ENCODE results near the gene STXBP4.

The STXBP4 gene

DNA sequence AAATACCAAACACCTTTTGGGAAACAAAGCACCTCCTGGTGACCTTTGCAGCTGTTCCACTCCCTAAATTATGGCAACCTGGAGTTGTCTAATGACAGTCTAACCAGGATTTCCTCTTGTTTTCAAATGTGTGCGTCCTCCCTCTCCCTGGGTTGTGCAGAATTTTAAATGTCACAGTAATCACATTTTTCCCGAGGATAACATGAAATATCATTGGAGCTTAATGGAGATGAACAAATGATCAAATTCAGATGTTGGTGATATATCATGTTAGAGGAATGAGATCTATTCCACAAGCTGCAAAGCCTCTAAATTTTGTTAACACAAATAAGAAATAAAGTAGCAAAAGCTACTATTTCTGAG, 209.3 kb downstream of the STXBP4 start:
- TF ChIP-seq, protein P1, sequence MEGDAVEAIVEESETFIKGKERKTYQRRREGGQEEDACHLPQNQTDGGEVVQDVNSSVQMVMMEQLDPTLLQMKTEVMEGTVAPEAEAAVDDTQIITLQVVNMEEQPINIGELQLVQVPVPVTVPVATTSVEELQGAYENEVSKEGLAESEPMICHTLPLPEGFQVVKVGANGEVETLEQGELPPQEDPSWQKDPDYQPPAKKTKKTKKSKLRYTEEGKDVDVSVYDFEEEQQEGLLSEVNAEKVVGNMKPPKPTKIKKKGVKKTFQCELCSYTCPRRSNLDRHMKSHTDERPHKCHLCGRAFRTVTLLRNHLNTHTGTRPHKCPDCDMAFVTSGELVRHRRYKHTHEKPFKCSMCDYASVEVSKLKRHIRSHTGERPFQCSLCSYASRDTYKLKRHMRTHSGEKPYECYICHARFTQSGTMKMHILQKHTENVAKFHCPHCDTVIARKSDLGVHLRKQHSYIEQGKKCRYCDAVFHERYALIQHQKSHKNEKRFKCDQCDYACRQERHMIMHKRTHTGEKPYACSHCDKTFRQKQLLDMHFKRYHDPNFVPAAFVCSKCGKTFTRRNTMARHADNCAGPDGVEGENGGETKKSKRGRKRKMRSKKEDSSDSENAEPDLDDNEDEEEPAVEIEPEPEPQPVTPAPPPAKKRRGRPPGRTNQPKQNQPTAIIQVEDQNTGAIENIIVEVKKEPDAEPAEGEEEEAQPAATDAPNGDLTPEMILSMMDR (IDR thresholded peaks at IDR 0.05; ENCODE audit: insufficient read depth, low read depth, low read length, missing control alignments): no peak
- DNase-seq (ENCODE audit: low read depth): no peak
- H3K4me3 ChIP-seq (ENCODE audit: low read length): no peak overlapping the region

- DNase-seq (ENCODE audit: low read depth): no peak
- TF ChIP-seq, protein P1 (IDR thresholded peaks at IDR 0.05; ENCODE audit: insufficient read depth, low read depth, low read length, missing control alignments): no peak
- H3K4me3 ChIP-seq (ENCODE audit: low read length): no peak overlapping the region
These were observed 218.6 kb downstream of the STXBP4 start for GRCh38 chr17:55186937-55187770.

- DNase-seq (ENCODE audit: low read depth): no peak
- no peak overlapping the region for H3K4me3 ChIP-seq (ENCODE audit: low read length)
- TF ChIP-seq, protein P1 (IDR thresholded peaks at IDR 0.05; ENCODE audit: insufficient read depth, low read depth, low read length, missing control alignments): no peak
These were observed 222.2 kb downstream of the STXBP4 start for GRCh38 chr17:55190748-55191147.

- TF ChIP-seq, protein P1 (IDR thresholded peaks at IDR 0.05; ENCODE audit: insufficient read depth, low read depth, low read length, missing control alignments): no peak
- no peak for DNase-seq (ENCODE audit: low read depth)
- H3K4me3 ChIP-seq (ENCODE audit: low read length): no peak overlapping the region
These were observed 230.3 kb downstream of the STXBP4 start for GRCh38 chr17:55198690-55199370.

GRCh38 chr17:55200904-55201303, 232.3 kb downstream of the STXBP4 start:
- TF ChIP-seq, protein P1 (IDR thresholded peaks at IDR 0.05; ENCODE audit: insufficient read depth, low read depth, low read length, missing control alignments): no peak
- no peak overlapping the region for H3K4me3 ChIP-seq (ENCODE audit: low read length)

GRCh38 chr17:55201308-55201932, 232.9 kb downstream of the STXBP4 start:
- no peak overlapping the region for H3K4me3 ChIP-seq (ENCODE audit: low read length)
- no peak for DNase-seq (ENCODE audit: low read depth)
- TF ChIP-seq, protein P1 (IDR thresholded peaks at IDR 0.05; ENCODE audit: insufficient read depth, low read depth, low read length, missing control alignments): no peak

More at GRCh38 chr17:55200904-55201303, 232.3 kb downstream of the STXBP4 start:
- no peak for DNase-seq (ENCODE audit: low read depth)

Measured in epithelial cell of esophagus (primary cell).